CD4-positive, alpha-beta T cell treated with Interleukin-4 for 4 hours (primary cell): ENCODE measurements around the gene PFKM.
A peak's percentile ranks its signal among the peaks of the same experiment; 100 is the strongest.

Source experiments
- DNase-seq: peaks from one replicate; pipeline ENCODE4 v3.0.0-alpha.2; 2020

The PFKM gene

GRCh38 chr12:48189331-48190125 lies 70.4 kb downstream of the PFKM start:
- DNase-seq, result peak; percentile 79

GRCh38 chr12:48191096-48191495 lies 71.9 kb downstream of the PFKM start:
- no peak for DNase-seq

- no peak for DNase-seq
These were observed 73.7 kb downstream of the PFKM start for GRCh38 chr12:48192861-48193260.

- no peak for DNase-seq
These were observed 74.5 kb downstream of the PFKM start for GRCh38 chr12:48193623-48194022.

- DNase-seq, result no peak
These were observed 75.6 kb downstream of the PFKM start for GRCh38 chr12:48194799-48195201.
